Neural cell (in vitro differentiated cells): ENCODE results near the gene PFKL.

ENCODE experiments used
- EP300 ChIP-seq: fragments of 450-650 bp; conservative IDR thresholded peaks from 2 replicates; pipeline ENCODE4 v1.6.1; 2014; ENCODE audit warnings: antibody characterized with exemption, mild to moderate bottlenecking, moderate library complexity; ENCODE audit not compliant: poor library complexity, severe bottlenecking
- TF ChIP-seq, protein P1 (sequence below): fragments of 450-650 bp; IDR thresholded peaks from 2 replicates; pipeline ENCODE4 v1.5.1; 2014; ENCODE audit warnings: antibody characterized with exemption, mild to moderate bottlenecking, moderate library complexity; ENCODE audit not compliant: poor library complexity, severe bottlenecking

DNA sequence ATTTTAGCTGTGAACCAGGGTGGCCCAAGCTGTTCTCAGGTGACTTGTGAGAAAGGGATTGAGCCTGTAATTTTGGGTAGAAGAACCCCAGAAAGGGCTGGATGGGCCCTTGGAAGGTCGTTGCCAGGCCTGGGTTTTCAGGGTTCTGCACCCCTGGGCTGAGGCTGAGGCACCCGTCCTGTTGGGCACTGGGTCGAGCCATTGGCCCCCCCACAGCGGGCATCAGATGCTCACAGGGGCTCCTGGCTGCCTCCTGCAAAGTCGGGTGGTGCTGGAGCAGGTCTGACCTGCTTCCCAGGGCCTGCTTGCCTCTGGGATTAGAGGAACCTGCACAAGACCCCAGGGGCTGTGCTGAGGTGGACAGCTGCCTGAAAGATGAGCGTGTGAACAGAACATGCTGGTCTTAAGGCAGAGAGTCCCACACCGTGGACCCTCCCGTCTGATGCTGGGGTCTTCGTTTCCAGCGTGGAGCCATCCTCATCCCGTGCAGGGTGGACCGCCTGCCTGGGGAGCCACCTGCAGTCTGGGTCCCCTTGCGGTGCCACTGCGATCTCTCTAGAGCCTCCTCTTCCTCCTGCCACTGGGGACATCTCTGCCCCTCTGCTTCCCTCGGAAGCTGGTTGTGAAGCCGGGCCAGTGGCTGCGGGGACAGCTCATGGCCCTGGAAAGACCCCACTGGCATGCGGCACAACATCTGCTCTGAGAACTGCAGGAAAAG is 51.8 kb downstream of the PFKL start:
- no peak for TF ChIP-seq EP300
- TF ChIP-seq, protein P1, sequence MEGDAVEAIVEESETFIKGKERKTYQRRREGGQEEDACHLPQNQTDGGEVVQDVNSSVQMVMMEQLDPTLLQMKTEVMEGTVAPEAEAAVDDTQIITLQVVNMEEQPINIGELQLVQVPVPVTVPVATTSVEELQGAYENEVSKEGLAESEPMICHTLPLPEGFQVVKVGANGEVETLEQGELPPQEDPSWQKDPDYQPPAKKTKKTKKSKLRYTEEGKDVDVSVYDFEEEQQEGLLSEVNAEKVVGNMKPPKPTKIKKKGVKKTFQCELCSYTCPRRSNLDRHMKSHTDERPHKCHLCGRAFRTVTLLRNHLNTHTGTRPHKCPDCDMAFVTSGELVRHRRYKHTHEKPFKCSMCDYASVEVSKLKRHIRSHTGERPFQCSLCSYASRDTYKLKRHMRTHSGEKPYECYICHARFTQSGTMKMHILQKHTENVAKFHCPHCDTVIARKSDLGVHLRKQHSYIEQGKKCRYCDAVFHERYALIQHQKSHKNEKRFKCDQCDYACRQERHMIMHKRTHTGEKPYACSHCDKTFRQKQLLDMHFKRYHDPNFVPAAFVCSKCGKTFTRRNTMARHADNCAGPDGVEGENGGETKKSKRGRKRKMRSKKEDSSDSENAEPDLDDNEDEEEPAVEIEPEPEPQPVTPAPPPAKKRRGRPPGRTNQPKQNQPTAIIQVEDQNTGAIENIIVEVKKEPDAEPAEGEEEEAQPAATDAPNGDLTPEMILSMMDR, result no peak
